HG02763 (cell line): ENCODE measurements around the gene BACH2.
"Not testable (repeated sequence)": the region's sequence is repeated elsewhere in the genome, so short reads cannot be mapped to it uniquely, and the experiment has no call there.

ENCODE experiments used
- ATAC-seq: cut with Tn5 transposase; IDR thresholded peaks from one replicate; pipeline ENCODE4 v1.9.1; 2021; ENCODE audit warnings: mild to moderate bottlenecking, moderate library complexity; ENCODE audit not compliant: unreplicated experiment

The BACH2 gene

DNA sequence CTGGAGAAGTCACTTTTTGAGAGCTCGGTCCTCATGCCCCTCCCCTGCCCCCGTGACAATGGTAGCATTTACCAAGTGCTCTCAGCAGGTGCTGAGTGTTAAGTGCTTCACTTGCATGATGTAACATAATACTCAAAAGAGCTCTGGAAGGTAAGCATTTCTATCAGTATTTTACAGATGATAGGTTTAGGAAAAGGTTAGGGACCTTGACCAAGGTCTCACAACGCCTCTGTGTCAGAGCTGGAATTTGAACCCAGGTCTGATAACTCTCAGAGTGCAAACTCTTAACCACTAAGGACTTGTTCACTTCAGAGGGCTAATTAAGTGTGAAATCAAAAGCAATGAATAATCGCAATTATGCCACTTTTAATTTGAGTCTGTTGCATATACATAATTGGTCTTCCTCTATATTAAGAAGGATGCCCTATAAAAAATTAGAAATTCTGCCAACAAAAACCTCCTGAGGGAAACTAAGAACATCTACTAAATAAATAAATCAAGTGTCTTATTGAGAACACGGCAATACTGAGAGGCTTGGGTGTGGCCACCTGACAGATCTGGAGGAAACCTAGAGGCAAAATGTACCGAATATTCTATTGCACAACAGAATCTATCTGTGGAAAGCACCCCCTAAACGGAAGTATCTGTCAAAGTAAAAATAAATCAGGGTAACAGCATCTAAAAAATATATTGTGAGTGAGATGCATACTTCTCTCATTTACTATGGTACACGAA is 109.8 kb downstream of the BACH2 start:
- no peak for ATAC-seq

DNA sequence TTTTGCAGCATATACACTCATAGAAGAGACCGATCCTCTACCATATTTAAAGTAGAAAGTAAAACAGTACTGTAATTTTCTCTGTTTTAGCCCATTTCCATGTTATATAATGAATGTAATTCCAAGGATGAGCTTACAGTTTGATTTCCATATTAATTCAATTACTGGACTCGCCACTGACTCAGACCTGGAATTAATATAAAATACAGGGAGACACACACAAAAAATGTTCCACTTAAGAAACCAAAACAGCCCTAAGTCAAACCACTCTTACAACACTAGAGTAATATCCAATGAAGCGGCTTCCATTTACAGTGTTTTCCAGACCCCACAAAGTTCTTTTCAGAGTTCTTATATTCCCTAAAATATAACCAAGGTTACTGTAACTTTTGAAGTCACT is 110.6 kb downstream of the BACH2 start:
- no peak for ATAC-seq

DNA sequence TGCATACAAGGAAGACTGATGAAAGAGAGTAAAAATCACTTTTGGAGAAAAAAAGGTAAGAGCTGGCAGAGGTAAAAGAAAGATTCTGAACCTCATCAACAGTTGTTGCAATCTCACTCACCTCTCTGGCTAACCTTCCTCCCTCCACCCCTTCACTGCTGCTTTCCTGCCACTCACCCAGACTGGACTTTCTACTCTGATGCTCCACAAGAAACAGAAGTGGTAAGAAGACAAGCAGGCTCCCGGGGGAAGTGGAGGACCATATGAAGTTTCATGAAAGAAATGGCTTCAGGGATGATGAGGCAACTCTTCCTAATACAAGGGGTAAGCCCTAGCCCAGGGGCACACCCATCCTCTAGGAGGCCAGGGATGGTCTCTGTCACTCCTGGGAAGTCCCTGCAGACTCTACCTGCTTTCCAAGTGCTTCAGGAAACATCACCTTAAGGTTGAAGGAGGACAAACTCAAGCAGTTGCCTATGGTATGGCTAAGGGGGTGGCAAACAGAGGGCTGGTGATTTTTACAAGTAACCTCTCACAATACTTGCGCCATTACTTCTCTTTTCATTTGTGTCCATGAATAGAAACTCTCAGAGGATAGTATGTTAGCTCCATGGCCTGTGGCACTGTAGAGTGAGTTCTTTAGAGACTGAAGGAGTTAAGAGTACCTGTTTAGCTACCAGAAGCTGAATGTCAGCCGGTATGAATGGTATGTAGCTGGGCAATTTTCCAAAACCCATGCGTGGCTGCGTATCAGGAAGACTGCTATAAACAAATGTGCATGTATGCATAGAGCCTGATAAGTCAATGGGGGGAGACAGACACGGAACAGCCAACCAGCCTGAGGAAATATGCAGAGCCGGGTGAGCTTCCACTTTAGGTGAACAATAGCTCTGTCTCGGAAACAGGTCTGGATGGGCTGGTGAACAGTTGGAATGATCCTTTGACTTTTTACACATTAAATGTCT is 112.0 kb downstream of the BACH2 start:
- no peak for ATAC-seq

DNA sequence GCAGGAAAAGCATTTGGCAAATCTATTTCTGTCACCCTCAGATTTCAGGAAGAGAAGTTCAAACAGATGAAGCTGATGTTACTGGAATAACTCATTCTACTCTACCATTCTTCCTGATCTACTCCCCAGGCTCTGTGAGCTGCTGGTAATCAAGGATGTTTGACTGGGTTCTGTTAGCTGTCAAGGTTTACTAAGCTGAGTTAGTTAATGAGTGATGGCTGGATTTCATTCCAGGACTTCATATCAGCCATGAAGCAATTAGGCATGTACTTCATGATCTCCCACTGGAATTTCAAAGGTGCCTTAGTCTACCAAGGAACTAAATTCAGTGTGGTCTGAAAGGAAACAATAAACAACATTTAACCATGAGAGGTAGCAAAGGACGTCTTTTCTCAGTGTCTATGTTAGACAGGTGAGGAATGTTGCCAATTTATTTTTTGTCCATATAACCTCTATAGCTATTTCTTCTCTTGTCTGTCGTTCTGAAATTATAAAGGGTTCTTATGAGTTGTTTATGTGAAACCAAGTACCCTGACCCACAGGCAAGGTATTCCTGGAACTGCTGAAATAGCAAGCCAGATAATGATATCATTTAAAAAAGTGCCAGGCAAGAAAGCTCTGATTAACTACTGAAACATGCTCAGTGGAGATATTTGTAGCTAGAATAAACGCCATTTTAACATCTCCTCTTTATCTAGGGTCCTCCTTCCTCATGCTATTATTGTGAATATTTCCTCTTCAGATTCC is 112.9 kb downstream of the BACH2 start:
- no peak for ATAC-seq

DNA sequence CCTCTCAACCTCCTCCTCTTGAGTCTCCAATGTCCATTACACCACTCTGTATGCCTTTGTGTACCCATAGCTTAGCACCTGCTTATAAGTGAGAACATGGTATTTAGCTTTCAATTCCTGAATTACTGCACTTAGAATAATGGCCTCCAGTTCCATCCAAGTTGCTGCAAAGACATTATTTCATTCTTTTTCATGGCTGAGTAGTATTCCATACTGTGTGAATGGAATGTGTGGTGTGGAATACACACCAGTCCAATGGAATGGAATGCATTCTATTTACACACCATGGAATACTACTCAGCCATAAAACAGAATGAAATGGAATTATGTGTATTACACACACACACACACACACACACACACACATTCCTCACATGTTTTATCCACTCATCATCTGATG is 116.1 kb downstream of the BACH2 start:
- ATAC-seq = no peak

DNA sequence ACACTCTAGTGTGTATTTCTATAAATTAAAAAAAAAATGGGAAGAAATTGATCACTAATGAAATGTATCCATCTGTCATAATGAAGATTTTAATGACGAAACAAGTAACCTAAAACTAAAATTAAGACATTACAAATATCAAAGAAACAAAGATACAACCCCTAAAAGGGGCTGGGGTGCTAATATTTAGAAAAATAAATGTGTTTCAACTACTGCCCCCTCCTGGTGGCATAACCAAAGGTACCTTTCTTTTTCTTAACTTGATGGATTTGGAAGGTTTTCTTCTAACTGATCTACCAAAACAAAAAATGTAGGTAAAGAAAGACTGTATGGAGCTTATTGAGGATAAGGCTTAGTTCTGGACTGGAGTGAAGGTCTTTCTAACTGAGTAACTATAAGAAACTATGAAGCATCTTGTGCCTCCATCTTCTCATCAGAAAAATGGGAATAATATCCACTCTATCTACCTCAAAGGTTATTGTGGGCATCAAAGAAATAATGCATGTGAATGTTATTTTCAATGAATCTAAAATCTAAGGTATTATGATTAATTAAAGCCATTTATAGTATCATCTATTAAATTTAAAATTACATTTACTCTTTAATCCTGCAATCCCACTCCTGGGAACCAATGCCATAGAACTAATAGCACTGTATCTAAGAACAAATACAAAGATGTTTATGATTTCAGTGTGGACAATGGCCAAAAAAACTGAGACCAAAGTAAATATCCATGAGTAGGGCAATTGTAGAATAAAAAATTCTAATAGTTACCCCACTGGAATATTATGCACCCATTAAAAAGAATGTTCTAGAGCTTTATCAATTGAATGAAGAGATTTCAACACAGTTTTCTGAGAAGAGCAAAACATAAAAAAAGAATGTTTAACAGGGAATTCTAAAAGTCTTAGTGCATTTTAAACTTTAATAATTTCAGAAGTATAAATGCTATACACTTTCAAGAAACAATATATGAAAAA is 117.2 kb downstream of the BACH2 start:
- no peak for ATAC-seq

DNA sequence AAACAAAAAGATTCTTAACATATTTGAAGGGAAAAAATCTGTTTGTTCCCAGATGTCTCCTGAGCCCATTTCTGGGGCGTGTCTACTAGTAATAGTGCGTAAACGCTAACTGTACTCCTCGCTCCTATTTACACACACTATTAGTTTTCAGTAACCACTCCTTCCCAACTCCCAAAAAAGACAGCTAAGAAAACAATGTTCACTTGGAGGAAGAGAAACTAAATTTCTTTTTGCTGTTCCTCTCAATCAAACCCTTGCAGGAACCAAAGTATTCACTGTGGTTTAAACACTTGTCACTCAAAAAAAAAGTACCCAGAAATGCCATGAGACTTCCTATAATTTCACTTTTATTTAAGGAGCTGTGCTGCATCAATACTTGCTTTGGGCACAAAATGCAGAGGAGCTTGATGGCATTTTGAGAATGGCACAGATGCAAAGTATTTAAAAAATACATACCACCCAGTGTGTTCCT is 118.2 kb downstream of the BACH2 start:
- no peak for ATAC-seq

DNA sequence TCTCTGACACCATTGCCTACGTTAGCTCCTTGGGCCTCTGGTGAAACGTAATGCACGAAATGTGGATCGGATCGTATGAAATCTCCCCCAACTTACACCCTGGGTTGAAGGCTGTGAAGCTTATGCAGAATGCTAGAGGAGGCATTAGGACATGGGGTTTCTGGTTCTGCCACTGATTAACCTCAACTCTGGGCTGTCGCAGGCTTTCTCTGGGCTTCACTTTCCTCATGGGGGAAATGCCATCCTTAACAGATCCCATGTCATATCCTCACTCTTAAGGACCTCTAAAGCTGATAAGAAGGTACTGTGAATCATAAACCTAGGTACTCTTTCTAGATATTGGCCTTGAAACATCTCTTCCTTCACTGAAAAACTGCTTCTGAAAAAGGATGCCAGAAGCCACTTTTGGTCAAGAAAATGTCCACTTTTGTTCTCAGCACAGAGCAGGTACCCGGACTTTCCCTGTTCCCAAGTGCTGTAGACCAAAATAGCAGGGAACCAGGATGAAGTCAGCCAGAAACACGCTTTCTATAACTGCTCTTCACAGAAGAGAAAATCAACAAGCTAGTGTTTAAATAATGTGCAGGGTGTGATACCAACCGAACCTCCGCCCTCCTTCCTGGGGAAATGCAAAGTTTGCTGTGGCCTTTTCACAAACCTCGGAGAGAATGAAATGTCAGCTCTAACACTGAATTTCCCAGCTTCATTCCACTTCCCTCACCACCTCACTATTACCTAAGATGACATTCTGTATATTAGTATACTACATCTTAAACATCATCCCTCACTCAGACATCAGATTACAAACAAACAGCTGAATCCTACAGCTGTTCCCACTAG is 118.9 kb downstream of the BACH2 start:
- ATAC-seq = no peak

DNA sequence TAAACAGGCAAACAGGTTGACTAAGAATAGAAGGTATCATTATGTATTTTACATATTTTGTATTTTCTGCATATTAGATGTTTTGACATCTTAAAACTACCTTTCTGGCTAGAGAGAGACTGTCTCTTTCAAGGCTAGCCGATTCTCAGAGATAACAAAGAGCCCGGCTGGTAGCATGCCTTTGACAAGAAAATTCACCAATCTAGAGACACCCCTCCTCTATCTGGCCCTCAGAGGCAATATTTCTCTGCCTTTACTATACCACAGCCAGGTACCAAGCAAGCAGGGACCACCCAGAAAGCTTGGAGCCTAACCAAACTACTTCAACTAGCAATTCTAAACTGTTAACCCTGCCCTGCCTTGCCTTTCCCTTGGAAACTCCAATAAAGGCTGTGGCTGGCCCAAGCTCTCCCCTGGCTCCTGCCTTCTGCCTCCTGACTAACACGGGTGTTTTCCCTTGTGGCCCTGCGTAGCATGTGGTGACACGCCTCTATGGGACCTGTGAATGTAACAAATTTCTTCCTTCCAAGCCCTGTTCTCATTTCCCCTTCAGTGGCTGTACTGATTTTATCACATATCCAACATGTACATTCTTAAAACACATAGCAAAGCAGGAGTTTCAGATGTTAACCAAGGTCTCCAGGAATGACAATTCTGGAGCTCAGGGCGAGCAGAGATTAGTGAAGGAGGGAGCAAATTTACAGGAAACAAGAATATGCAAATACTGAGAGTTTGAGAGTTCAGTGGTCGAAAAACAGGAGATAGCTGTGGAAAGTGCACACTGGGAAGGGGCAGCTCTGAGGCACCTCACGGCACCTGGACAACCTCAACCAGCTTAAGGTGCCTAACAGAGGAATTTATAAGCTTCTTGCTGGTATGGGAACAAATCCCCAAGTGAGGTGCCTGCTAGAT is 120.8 kb downstream of the BACH2 start:
- ATAC-seq = peak; percentile 79

DNA sequence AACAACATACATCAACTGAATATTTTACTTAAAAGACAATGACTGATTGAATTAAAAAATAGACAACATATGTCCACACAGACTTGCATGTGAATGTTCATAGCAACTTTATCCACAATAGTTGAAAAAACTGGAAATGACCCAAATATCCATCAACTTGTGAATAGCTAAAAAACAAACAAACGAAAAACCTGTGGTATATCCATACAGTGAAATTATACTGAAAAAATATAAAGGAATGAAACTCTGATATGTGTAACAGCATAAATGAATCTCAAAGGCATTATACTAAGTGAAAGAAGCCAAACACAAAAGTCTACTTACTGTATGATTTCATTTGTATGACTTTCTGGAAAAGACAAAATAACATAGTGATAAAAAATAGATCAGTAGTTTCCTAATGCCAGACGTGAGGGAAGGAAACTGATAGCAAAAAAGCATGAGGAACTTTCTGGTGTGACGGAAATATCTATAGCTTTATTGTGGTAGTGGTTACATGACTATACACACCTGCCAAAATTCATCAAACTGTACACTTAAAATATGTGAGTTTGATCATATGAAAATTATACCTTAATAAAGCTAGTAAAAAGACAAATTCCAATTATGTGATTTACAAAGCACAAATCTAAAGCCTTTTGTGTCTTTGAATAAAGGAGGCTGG is 123.2 kb downstream of the BACH2 start:
- no peak for ATAC-seq

DNA sequence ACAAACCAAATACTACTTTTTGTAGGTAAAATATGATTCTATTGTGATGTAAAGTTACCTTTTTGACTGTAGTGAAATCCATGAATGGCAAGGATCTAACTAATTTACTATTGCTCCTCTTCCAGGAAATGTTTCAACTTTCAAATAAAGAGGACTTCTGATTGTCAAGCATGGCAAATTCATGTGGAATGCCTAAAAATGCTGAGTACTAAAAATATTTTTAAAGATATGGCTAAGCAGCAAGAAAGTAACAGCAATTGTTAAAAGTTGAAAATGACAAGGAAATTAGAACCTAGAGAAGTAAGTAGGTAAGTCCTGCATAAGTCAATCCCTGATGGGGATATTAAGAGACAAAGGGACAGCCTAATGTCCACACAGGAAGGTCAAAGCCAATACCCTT is 126.0 kb downstream of the BACH2 start:
- ATAC-seq = no peak

DNA sequence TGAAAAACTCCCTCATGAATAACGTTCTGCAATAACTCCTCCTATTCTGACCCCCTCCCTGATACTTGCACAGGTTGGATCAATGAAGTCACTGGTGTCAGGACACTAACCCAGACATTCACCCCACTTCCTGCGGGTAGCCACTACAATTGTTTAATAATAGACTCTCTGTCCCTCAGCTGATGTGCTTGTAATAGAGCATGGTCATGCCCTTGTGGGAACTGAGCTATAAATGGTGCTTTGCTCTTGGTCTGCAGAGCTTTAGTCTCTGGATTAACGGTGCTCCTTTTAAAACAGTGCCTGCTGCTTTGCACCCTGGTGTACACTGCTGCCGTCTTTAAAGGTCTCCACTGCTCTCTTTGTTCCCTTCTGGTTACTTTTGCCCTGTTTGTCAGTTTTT is 127.3 kb downstream of the BACH2 start:
- no peak for ATAC-seq

DNA sequence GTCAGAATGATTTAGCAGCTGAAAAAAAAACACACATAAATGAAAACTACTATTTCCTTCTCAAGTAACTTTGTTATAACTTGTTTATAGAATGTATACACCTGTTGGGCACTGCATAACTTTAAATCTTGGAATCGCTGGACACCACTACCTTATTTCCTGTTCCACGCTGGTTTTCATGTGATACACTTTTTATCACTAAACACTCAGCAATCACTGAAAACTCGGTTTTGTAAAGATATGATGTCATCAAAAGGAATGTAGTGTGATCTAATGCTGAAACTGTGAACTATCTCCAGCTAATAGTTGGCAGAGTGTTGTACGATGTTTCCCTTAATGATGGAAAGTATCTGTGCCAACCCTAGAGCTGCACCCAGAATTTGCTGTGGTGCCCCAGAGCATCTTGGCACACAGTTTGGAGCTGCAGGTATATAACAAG is 127.9 kb downstream of the BACH2 start:
- ATAC-seq = no peak

DNA sequence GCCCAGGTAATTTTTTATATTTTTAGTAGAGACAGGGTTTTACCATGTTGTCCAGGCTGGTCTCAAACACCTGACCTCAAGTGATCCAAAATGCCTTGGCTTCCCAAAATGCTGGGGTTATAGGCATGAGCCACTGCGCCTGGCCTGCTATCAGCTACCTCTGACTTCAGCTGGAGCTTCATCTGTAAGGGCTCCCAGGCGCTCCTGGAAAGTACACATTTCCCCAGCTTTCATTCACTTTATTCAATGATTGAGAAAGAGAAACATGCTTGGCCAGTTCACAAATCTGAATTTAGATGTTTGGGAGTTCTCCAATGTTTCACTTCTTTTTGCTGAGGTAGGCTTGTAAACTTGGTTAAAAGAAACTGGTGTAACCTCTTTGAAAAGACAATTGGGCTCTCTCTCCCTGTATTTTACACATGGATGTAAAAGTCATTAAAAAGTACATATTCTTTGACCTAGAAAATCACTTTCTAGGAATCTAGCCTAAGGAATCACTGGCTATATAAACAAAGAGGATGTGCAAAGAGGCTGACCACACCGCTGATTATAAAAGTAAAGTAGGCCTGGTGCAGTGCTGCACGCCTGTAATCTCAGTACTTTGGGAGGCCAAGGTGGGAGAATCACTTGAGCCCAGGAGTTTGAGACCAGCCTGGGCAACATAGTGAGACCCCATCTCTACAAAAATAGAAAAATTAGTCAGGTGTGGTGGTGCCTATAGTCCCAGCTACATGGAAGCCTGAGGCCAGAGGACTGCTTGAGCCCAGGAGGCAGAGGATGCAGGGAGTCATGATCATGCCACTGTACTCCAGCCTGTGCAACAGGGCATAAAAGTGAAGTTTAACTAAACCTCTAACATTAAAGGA is 128.9 kb downstream of the BACH2 start:
- no peak for ATAC-seq

DNA sequence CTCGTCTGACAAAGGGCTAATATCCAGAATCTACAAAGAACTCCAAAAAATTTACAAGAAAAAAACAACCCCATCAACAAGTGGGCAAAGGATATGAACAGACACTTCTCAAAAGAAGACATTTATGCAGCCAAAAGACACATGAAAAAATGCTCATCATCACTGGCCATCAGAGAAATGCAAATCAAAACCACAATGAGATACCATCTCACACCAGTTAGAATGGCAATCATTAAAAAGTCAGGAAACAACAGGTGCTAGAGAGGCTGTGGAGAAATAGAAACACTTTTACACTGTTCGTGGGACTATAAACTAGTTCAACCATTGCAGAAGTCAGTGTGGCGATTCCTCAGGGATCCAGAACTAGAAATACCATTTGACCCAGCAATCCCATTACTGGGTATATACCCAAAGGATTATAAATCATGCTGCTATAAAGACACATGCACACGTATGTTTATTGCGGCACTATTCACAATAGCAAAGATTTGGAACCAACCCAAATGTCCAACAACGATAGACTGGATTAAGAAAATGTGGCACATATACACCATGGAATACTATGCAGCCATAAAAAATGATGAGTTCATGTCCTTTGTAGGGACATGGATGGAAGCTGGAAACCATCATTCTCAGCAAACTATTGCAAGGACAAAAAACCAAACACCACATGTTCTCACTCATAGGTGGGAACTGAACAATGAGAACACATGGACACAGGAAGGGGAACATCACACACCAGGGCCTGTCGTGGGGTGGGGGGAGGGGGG is 130.3 kb downstream of the BACH2 start:
- not testable (repeated sequence) for ATAC-seq
